ENCODE results near the gene HYAL2. TPM values are rescaled to one million over a fixed set of nuclear protein-coding genes. Genes with fewer than 3 reads are reported as not detected.
A peak's percentile ranks its signal among the peaks of the same experiment; 100 is the strongest.

HYAL2 gene
- total and polyA plus RNA-seq, 10 of the 15 experiments (the other 5 are each of a cell fraction or from before 2014, with no cell fraction given) = 0.06 to 21.8 (median 12.7) TPM

DNA sequence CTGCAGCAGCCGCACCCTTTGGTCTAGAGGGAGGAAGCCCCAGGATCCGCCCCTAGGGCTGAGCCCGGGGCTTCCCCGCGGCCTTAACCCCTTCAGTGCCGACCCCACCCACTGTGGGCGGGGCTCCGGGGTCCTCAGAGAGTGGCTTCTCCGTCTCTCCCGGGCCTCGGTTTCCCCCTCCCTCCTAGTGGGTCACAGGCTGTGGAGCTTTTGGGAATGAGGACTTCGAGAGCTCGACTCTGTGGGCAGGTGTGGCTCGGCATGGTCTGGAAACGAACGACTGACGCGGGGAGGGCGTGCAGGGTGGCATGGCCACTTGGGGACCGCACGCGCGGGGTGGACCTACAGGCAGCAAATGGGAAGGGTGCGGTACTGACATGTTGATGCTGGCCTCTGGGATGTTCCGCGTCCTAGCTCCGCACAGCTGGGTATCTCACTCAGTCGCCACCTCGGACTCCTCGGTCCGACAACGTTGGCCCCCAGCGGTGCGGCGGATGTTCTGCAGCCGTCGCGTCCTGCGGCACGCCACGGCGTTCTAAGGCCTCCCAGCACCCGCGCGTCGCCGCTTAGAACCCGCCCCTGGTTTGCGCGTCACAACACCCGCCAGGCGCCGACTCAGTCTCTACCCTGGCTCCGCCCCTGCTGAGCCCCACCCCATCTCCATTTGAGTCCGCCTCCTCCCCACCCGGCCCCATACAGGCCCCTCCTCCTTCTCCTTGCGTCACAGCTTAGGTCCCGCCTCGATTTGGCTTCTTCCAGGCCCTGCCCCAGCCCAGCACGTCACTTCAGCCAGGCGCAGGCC is 23.5 kb downstream of the HYAL2 start, which contains the start of the genes HYAL3 and NAA80 (continued):
- TF ChIP-seq, protein P1, sequence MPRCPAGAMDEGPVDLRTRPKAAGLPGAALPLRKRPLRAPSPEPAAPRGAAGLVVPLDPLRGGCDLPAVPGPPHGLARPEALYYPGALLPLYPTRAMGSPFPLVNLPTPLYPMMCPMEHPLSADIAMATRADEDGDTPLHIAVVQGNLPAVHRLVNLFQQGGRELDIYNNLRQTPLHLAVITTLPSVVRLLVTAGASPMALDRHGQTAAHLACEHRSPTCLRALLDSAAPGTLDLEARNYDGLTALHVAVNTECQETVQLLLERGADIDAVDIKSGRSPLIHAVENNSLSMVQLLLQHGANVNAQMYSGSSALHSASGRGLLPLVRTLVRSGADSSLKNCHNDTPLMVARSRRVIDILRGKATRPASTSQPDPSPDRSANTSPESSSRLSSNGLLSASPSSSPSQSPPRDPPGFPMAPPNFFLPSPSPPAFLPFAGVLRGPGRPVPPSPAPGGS (IDR thresholded peaks at IDR 0.05; ENCODE audit: borderline replicate concordance, insufficient read depth, low read depth, low read length, poor library complexity, severe bottlenecking) = no peak
- TF ChIP-seq SMAD1 (IDR thresholded peaks at IDR 0.05; ENCODE audit: low read depth, partially characterized antibody) = no peak
- no peak for TF ChIP-seq CHD1 (IDR thresholded peaks at IDR 0.05; ENCODE audit: low read depth, low read length)
- peak; percentile 56; the same call in 1 of the 2 replicates for TF ChIP-seq RB1 (IDR thresholded peaks at IDR 0.05; ENCODE audit: borderline replicate concordance)
- TF ChIP-seq RUNX3 (IDR thresholded peaks at IDR 0.05; ENCODE audit: low read length) = no peak; the same call in none of the 2 replicates
- TF ChIP-seq HDGF (IDR thresholded peaks at IDR 0.05) = peak; percentile 100
- TF ChIP-seq RELA (IDR thresholded peaks at IDR 0.05; ENCODE audit: borderline replicate concordance, partially characterized antibody) = no peak
- TF ChIP-seq, protein P2, sequence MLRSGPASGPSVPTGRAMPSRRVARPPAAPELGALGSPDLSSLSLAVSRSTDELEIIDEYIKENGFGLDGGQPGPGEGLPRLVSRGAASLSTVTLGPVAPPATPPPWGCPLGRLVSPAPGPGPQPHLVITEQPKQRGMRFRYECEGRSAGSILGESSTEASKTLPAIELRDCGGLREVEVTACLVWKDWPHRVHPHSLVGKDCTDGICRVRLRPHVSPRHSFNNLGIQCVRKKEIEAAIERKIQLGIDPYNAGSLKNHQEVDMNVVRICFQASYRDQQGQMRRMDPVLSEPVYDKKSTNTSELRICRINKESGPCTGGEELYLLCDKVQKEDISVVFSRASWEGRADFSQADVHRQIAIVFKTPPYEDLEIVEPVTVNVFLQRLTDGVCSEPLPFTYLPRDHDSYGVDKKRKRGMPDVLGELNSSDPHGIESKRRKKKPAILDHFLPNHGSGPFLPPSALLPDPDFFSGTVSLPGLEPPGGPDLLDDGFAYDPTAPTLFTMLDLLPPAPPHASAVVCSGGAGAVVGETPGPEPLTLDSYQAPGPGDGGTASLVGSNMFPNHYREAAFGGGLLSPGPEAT (IDR thresholded peaks at IDR 0.05; ENCODE audit: low read depth) = no peak; the same call in 1 of the 2 replicates
- no peak for TF ChIP-seq ASH2L (IDR thresholded peaks at IDR 0.05; ENCODE audit: borderline replicate concordance, low read depth)
- TF ChIP-seq ATF7 (IDR thresholded peaks at IDR 0.05; ENCODE audit: low read depth) = no peak
- no peak for TF ChIP-seq SREBF2 (IDR thresholded peaks at IDR 0.05; ENCODE audit: low read length)
- no peak for TF ChIP-seq MTA3 (IDR thresholded peaks at IDR 0.05; ENCODE audit: borderline replicate concordance, low read length)
- no peak; the same call in 1 of the 2 replicates for TF ChIP-seq SIN3A (IDR thresholded peaks at IDR 0.05; ENCODE audit: low read depth, low read length)
- TF ChIP-seq ZNF217 (IDR thresholded peaks at IDR 0.05) = 0 out of 2 replicates have a peak, but pooled peaks have one; percentile 43
- TF ChIP-seq, protein P3, sequence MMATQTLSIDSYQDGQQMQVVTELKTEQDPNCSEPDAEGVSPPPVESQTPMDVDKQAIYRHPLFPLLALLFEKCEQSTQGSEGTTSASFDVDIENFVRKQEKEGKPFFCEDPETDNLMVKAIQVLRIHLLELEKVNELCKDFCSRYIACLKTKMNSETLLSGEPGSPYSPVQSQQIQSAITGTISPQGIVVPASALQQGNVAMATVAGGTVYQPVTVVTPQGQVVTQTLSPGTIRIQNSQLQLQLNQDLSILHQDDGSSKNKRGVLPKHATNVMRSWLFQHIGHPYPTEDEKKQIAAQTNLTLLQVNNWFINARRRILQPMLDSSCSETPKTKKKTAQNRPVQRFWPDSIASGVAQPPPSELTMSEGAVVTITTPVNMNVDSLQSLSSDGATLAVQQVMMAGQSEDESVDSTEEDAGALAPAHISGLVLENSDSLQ (IDR thresholded peaks at IDR 0.05) = no peak
- TF ChIP-seq NR2C2 (IDR thresholded peaks at IDR 0.05; ENCODE audit: borderline replicate concordance, control insufficient read depth, insufficient read length, low read depth) = no peak
- peak; percentile 94 for TF ChIP-seq POLR2AphosphoS5 (IDR thresholded peaks at IDR 0.05; ENCODE audit: low read length)
- TF ChIP-seq, protein P4, sequence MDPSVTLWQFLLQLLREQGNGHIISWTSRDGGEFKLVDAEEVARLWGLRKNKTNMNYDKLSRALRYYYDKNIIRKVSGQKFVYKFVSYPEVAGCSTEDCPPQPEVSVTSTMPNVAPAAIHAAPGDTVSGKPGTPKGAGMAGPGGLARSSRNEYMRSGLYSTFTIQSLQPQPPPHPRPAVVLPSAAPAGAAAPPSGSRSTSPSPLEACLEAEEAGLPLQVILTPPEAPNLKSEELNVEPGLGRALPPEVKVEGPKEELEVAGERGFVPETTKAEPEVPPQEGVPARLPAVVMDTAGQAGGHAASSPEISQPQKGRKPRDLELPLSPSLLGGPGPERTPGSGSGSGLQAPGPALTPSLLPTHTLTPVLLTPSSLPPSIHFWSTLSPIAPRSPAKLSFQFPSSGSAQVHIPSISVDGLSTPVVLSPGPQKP (IDR thresholded peaks at IDR 0.05; ENCODE audit: low read depth, low read length) = no peak
- no peak for TF ChIP-seq RAD51 (IDR thresholded peaks at IDR 0.05)
- no peak for TF ChIP-seq KAT2A (conservative IDR thresholded peaks at IDR 0.05; ENCODE audit: control insufficient read depth, low read depth, low read length)
- peak; percentile 27 to 55; a peak in 2 of 4 replicates for TF ChIP-seq IKZF2 (IDR thresholded peaks at IDR 0.05)
- TF ChIP-seq ZNF207 (IDR thresholded peaks at IDR 0.05; ENCODE audit: borderline replicate concordance) = peak; percentile 94; the same call in 1 of the 2 replicates
- no peak for TF ChIP-seq EP300 (IDR thresholded peaks at IDR 0.05; ENCODE audit: borderline replicate concordance in 1 of 2, control insufficient read depth in 1 of 2, low read depth in 2 of 2, low read length in 2 of 2)
- no peak for TF ChIP-seq ZNF622 (IDR thresholded peaks at IDR 0.05)
- no peak for TF ChIP-seq CBX5 (IDR thresholded peaks at IDR 0.05; ENCODE audit: low read depth)
- 0 out of 2 replicates have a peak, but pooled peaks have one; percentile 12 for TF ChIP-seq YY1 (IDR thresholded peaks at IDR 0.05; ENCODE audit: low read depth, low read length)
- TF ChIP-seq NFYA (IDR thresholded peaks at IDR 0.05; ENCODE audit: borderline replicate concordance, low read depth, low read length) = no peak
